ENCODE data around the gene UBXN7.

- TF ChIP-seq CTCF (IDR thresholded peaks at IDR 0.05; ENCODE audit: low read depth, low read length) = no peak
- TF ChIP-seq POLR2A (IDR thresholded peaks at IDR 0.05; ENCODE audit: extremely low read depth, insufficient read length) = no peak
- no peak for TF ChIP-seq MAX (IDR thresholded peaks at IDR 0.05; ENCODE audit: low read depth, low read length)
- no peak for TF ChIP-seq MYC (IDR thresholded peaks at IDR 0.05; ENCODE audit: low read depth, low read length)
Observed at GRCh38 chr3:196348698-196349097, 83.5 kb downstream of the UBXN7 start.
